Gastrocnemius medialis (tissue), 4 donors: Measurements from ENCODE around the gene PTPRCAP. TPM values are rescaled to one million over a fixed set of nuclear protein-coding genes. Genes with fewer than 3 reads are reported as not detected.
"Not testable (repeated sequence)": the region's sequence is repeated elsewhere in the genome, so short reads cannot be mapped to it uniquely, and the experiment has no call there.

Experiments
- ATAC-seq, 2 donors: fragments of 150-250 bp; one replicate each; pipeline ENCODE4 v1.9.1; 2016
- DNase-seq, 2 donors: peaks; one replicate each; pipeline ENCODE4 v3.0.0-alpha.2; 2019
- H3K27ac ChIP-seq, 4 donors: fragments of 200-600 bp; sonication (generic); 1 replicate in 1 of 4; 2 replicates in 3 of 4; pipeline ENCODE4 v1.5.1; 2016 to 2018; ENCODE audit warnings: mild to moderate bottlenecking in 2 of 4, moderate library complexity in 1 of 4
- H3K27me3 ChIP-seq, 3 donors: fragments of 200-600 bp; sonication (generic) in 2 of 3; 1 replicate in 1 of 3; 2 replicates in 2 of 3; pipeline versions ENCODE4 v1.5.1 to v1.6.0; 2016 to 2019; ENCODE audit warnings: mild to moderate bottlenecking in 1 of 3, moderate library complexity in 1 of 3
- H3K36me3 ChIP-seq, 2 donors: fragments of 200-600 bp; sonication (generic) in 1 of 2; one replicate each; pipeline ENCODE4 v1.5.1; 2017 to 2018
- H3K4me1 ChIP-seq, 2 donors: fragments of 200-600 bp; sonication (generic) in 1 of 2; one replicate each; pipeline ENCODE4 v1.5.1; 2016 to 2017; ENCODE audit warnings: mild to moderate bottlenecking in 2 of 2
- H3K4me3 ChIP-seq, 4 donors: fragments of 200-600 bp; sonication (generic) in 3 of 4; 1 replicate in 1 of 4; 2 replicates in 3 of 4; pipeline ENCODE4 v1.5.1; 2016 to 2019; ENCODE audit warnings: mild to moderate bottlenecking in 2 of 4
- H3K9me3 ChIP-seq, 3 donors: fragments of 200-600 bp; sonication (generic) in 2 of 3; 1 replicate in 1 of 3; 2 replicates in 2 of 3; pipeline ENCODE4 v1.5.1; 2016 to 2019
- CTCF ChIP-seq, 5 experiments: fragments of 450-650 bp in 3 of 5; fragments of 200-600 bp in 2 of 5; sonication (generic) in 2 of 5; IDR thresholded peaks in 4 of 5; conservative IDR thresholded peaks in 1 of 5; 1 replicate in 4 of 5; 2 replicates in 1 of 5; pipeline ENCODE4 v1.5.1; 2016 to 2019; ENCODE audit warnings: antibody characterized with exemption in 5 of 5, mild to moderate bottlenecking in 3 of 5, moderate library complexity in 3 of 5
- POLR2A ChIP-seq, 2 donors: fragments of 450-650 bp; IDR thresholded peaks; one replicate each; pipeline ENCODE4 v1.6.1; 2017; ENCODE audit warnings: antibody characterized with exemption in 2 of 2, mild to moderate bottlenecking in 2 of 2, moderate library complexity in 2 of 2
- in situ Hi-C, 4 donors: fragments of 200-750 bp; cut with MboI; loops; one replicate each; pipeline versions ENCODE4 v1.15.0 to v1.8.0; 2017; ENCODE audit warnings: low sequenced_read_pairs in 4 of 4
- intact Hi-C: fragments of 100-400 bp; cut with DNase I; formaldehyde crosslinking; loops from one replicate; pipeline ENCODE4 v1.15.1; 2023; ENCODE audit warnings: low total_unique reads
- total RNA-seq, 4 donors: library from RNA; depleted of rRNA; stranded (reverse); fragments of >200 nt; gene quantifications; one replicate each; pipeline versions ENCODE4 v1.1.0 to v1.2.3, GENCODE V29; 2016

PTPRCAP gene
- total RNA-seq, 4 donors from 2014 or later: 0.47 to 1.5 (median 1.3) TPM

- DNase-seq (no peak), ATAC-seq (no peak)
- peaks cover 16 to 32% of the 10 kb centered on the region in 2 donors for H3K4me1 ChIP-seq
- H3K9me3 ChIP-seq: no peaks in the 10 kb centered on the region
- H3K27ac ChIP-seq: peak overlapping the region; percentile 94 to 98 (median 96)
- in situ Hi-C loops (no loop called here), intact Hi-C loops (loop anchor here (2.0 to 10.0 kb wide), 4 partner anchors 38 to 1375 kb away; partner anchors contain the start of genes GSTP1, SF3B2 and TMEM134)
- no peaks in the 10 kb centered on the region for H3K27me3 ChIP-seq
- peak overlapping the region; percentile 92 to 100 (median 95) for H3K4me3 ChIP-seq
- peaks cover 0 to 46% of the 10 kb centered on the region in 2 donors for H3K36me3 ChIP-seq
- TF ChIP-seq CTCF (IDR thresholded peaks at IDR 0.05 in 4 of 5, conservative IDR thresholded peaks at IDR 0.05 in 1 of 5) (no peak), POLR2A (IDR thresholded peaks at IDR 0.05) (no peak)
Measured at GRCh38 chr11:67429722-67430121, 7.8 kb downstream of the PTPRCAP start.

GRCh38 chr11:67429038-67429668 is 8.3 kb downstream of the PTPRCAP start:
- TF ChIP-seq POLR2A (IDR thresholded peaks at IDR 0.05): no peak
- TF ChIP-seq CTCF (IDR thresholded peaks at IDR 0.05 in 4 of 5, conservative IDR thresholded peaks at IDR 0.05 in 1 of 5): no peak
- no peaks in the 10 kb centered on the region for H3K27me3 ChIP-seq
- peak overlapping the region; percentile 94 to 98 (median 96) for H3K27ac ChIP-seq
- intact Hi-C loops: loop anchor here (2.0 to 10.0 kb wide), 4 partner anchors 38 to 1374 kb away; partner anchors contain the start of genes GSTP1, SF3B2 and TMEM134
- H3K4me1 ChIP-seq: peaks cover 16 to 32% of the 10 kb centered on the region in 2 donors
- in situ Hi-C loops: no loop called here
- ATAC-seq: no peak
- no peak for DNase-seq
- no peaks in the 10 kb centered on the region for H3K9me3 ChIP-seq
- peak overlapping the region; percentile 92 to 100 (median 95) for H3K4me3 ChIP-seq
- peaks cover 0 to 40% of the 10 kb centered on the region in 2 donors for H3K36me3 ChIP-seq

GRCh38 chr11:67428052-67429001 is 9.2 kb downstream of the PTPRCAP start, which contains the start of gene RPS6KB2:
Gene RPS6KB2, plus strand, starts transcription at chr11:67428494. Its CDS starts 52 bp downstream, at chr11:67428546.
- Histone ChIP-seq H3K27ac (peak within 1 kb of the TSS; percentile 94 to 98 (median 96)), H3K9me3 (no peaks in the 10 kb centered on the region), H3K36me3 (peaks cover 0 to 32% of the 10 kb centered on the region in 2 donors), H3K27me3 (no peaks in the 10 kb centered on the region), H3K4me3 (peak within 1 kb of the TSS; percentile 92 to 100 (median 95)), H3K4me1 (peaks cover 16 to 32% of the 10 kb centered on the region in 2 donors)
- ATAC-seq (peak; percentile 96 to 99), DNase-seq (peak; percentile 96 to 99)
- intact Hi-C loops (loop anchor here (2.0 to 10.0 kb wide), 4 partner anchors 39 to 1374 kb away; partner anchors contain the start of genes GSTP1, SF3B2 and TMEM134), in situ Hi-C loops (no loop called here)
- TF ChIP-seq POLR2A (IDR thresholded peaks at IDR 0.05) (peak; percentile 95 to 98), CTCF (IDR thresholded peaks at IDR 0.05 in 4 of 5, conservative IDR thresholded peaks at IDR 0.05 in 1 of 5) (no peak)

- Histone ChIP-seq H3K4me1 (peaks cover 16 to 32% of the 10 kb centered on the region in 2 donors), H3K36me3 (peaks cover 0 to 23% of the 10 kb centered on the region in 2 donors), H3K4me3 (peak overlapping the region; percentile 92 to 100 (median 95)), H3K27ac (peak overlapping the region; percentile 94 to 98 (median 96))
- in situ Hi-C loops, DNase-seq, H3K27me3 ChIP-seq, ATAC-seq, H3K9me3 ChIP-seq: not testable (repeated sequence)
- intact Hi-C loops: loop anchor here (5.0 to 10.0 kb wide), 3 partner anchors 40 to 1373 kb away; partner anchors contain the start of genes GSTP1, SF3B2 and TMEM134
Measured at GRCh38 chr11:67427364-67427859, 10.1 kb downstream of the PTPRCAP start.
